Measurements from ENCODE around the gene CATSPER1. TPM values are rescaled to one million over a fixed set of nuclear protein-coding genes. Genes with fewer than 3 reads are reported as not detected.
A peak's percentile ranks its signal among the peaks of the same experiment; 100 is the strongest.

Gene CATSPER1
- total RNA-seq, 4 donors from 2014 or later = 0.12 TPM; not detected in 3

DNA sequence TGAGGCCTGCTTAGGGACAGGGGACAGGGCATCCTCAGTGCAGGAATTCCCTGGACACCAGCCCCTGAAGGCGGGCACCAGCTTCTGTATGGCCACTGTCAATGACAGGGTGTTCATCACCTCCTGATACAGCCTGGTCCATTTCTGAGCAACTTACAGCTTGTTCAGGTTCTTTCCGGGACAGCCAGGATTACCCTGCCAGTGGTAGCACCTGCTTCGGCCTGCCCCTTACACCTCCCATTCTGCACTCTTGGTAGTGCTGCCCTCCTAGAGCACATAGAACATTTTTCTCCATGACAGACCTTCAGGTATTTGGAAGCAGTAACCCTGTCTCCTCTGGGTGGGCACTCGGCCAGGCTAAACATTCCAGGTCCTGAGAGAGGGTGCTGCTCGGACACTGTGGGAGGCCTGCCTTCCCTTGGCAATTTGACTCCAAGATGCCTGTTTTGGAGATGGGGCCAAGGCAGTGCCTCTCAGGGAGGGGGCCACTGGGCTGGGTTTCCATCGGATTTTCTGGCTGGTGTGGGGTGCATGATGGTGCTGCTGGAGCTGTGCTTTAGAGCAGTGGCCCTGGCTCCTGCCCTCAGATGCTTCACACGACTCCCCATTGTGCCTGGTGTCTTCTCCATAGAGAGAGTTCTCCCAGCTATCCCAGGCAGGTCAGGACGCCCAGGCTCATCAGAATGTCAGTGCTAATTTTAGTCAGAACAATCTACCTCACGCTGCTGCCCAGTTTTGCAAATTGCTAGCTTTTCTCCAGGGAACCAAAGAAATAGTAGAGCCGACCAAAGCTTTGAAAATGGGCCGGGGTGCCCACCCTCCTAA, 21.5 kb upstream of the CATSPER1 start:
- no peak overlapping the region for H3K4me3 ChIP-seq
- H3K4me1 ChIP-seq = peaks cover 0 to 45% (median 25%) of the 10 kb centered on the region in 3 donors
- no peaks in the 10 kb centered on the region for H3K36me3 ChIP-seq
- no peaks in the 10 kb centered on the region for H3K9me3 ChIP-seq
- H3K27ac ChIP-seq = peak overlapping the region in 3 of 4 donors; percentile 58 to 80 (median 66)
- ATAC-seq = no peak
- WGBS, 2 donors (ENCODE audit: low coverage in 1 of 2) = 80% methylated on average over 1 of the region's 11 CpGs; no CpG with 5 or more reads in 1 of the 2 donors
- no peak for TF ChIP-seq POLR2AphosphoS5 (IDR thresholded peaks at IDR 0.05)
- TF ChIP-seq POLR2A (IDR thresholded peaks at IDR 0.05) = no peak
- no peak for TF ChIP-seq EP300 (IDR thresholded peaks at IDR 0.05)
- TF ChIP-seq CTCF (IDR thresholded peaks at IDR 0.05) = no peak
- H3K27me3 ChIP-seq = peaks cover 22% of the 10 kb centered on the region

DNA sequence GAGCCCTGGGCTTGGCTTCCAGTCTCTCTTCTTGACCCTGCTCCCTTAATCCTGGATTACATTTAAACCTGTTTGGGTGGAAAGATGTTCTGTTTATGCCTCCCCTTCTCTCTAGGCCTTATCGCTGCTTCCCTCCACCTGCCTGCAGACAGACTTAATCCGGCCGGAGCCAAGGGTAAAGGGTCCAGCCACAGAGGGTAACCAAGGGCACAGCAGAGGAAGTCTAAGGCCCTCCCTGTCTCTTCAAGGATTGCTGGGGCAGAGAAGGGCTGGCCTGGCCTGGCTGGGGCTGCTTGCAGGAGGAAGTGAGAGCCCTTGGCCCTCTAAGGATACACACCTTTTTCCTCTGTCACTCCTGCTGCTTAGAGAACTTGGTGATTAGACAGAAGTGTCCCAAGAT, 20.6 kb upstream of the CATSPER1 start:
- H3K9me3 ChIP-seq = no peaks in the 10 kb centered on the region
- 83 to 100% methylated on average over 1 to 2 of the region's 3 CpGs for WGBS, 2 donors (ENCODE audit: low coverage in 1 of 2)

GRCh38 chr11:66045177-66045639, 18.9 kb upstream of the CATSPER1 start:
- TF ChIP-seq EP300 (IDR thresholded peaks at IDR 0.05) (no peak), POLR2AphosphoS5 (IDR thresholded peaks at IDR 0.05) (no peak), POLR2A (IDR thresholded peaks at IDR 0.05) (no peak), CTCF (IDR thresholded peaks at IDR 0.05) (peak in 3 of 4 experiments; percentile 73 to 92 (median 84))
- WGBS, 2 donors (ENCODE audit: low coverage in 1 of 2) = 73% methylated on average over 2 of the region's 11 CpGs; no CpG with 5 or more reads in 1 of the 2 donors
- peak; percentile 74 for ATAC-seq
- H3K27ac ChIP-seq = no peak overlapping the region
- H3K9me3 ChIP-seq = no peaks in the 10 kb centered on the region
- H3K4me1 ChIP-seq = peaks cover 0 to 32% (median 18%) of the 10 kb centered on the region in 3 donors
- peaks cover 22% of the 10 kb centered on the region for H3K27me3 ChIP-seq
- H3K4me3 ChIP-seq = no peak overlapping the region
- no peaks in the 10 kb centered on the region for H3K36me3 ChIP-seq

More for the DNA sequence above, 20.6 kb upstream of the CATSPER1 start:
- H3K4me1 ChIP-seq = peaks cover 0 to 43% (median 24%) of the 10 kb centered on the region in 3 donors
- H3K4me3 ChIP-seq = no peak overlapping the region
- H3K27me3 ChIP-seq = peaks cover 22% of the 10 kb centered on the region
- H3K27ac ChIP-seq = peak overlapping the region in 3 of 4 donors; percentile 58 to 80 (median 66)
- ATAC-seq = no peak
- no peaks in the 10 kb centered on the region for H3K36me3 ChIP-seq
- TF ChIP-seq CTCF (IDR thresholded peaks at IDR 0.05) (no peak), POLR2A (IDR thresholded peaks at IDR 0.05) (no peak), EP300 (IDR thresholded peaks at IDR 0.05) (no peak), POLR2AphosphoS5 (IDR thresholded peaks at IDR 0.05) (no peak)

DNA sequence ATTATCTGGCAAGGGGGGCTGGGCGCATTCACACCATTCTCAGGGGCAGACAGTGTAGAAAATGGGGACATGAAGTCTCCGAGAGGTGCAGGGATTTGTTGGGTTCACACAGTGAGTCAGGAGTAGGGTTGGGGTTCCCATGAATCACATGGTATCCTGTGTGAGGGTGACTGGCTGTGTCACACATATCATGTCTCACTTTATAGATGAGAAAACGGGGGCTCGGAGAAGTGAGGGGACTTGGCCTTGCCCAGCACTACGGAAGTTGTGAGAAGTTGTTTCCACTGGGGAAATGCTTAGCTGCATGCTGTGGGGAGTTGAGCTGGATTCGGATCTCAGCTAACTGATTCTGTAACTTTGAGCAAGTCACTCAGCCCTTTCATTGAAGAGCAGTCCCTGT, 18.5 kb upstream of the CATSPER1 start:
- 62% methylated on average over 6 of the region's 6 CpGs; no CpG with 5 or more reads in 1 of the 2 donors for WGBS, 2 donors (ENCODE audit: low coverage in 1 of 2)
- H3K4me3 ChIP-seq = no peak overlapping the region

More for the DNA sequence above, 18.5 kb upstream of the CATSPER1 start:
- peaks cover 22% of the 10 kb centered on the region for H3K27me3 ChIP-seq
- TF ChIP-seq POLR2A (IDR thresholded peaks at IDR 0.05) = no peak
- TF ChIP-seq POLR2AphosphoS5 (IDR thresholded peaks at IDR 0.05) = no peak
- no peak for TF ChIP-seq CTCF (IDR thresholded peaks at IDR 0.05)
- TF ChIP-seq EP300 (IDR thresholded peaks at IDR 0.05) = no peak
- no peaks in the 10 kb centered on the region for H3K9me3 ChIP-seq
- no peak overlapping the region for H3K27ac ChIP-seq
- H3K4me1 ChIP-seq = peaks cover 0 to 32% (median 18%) of the 10 kb centered on the region in 3 donors
- no peak for ATAC-seq
- H3K36me3 ChIP-seq = no peaks in the 10 kb centered on the region

Measured in gastroesophageal sphincter (tissue), 4 donors.